H9 (cell line): ENCODE results near the gene FBXL5. TPM values are rescaled to one million over a fixed set of nuclear protein-coding genes. Genes with fewer than 3 reads are reported as not detected.
A peak's percentile ranks its signal among the peaks of the same experiment; 100 is the strongest.

ENCODE experiments used
- DNase-seq: peaks from one replicate; pipeline ENCODE4 v3.0.0-alpha.2; 2017
- H2AFZ ChIP-seq: one replicate; pipeline ENCODE4 v1.6.1; 2013; ENCODE audit warnings: mild to moderate bottlenecking, low read length, control low read depth, moderate library complexity
- H2AK5ac ChIP-seq: 2 replicates; pipeline ENCODE4 v1.6.1; 2013; ENCODE audit warnings: low read length, control low read depth, mixed read lengths; ENCODE audit not compliant: insufficient read length
- H2BK120ac ChIP-seq: one replicate; pipeline ENCODE4 v1.6.1; 2013; ENCODE audit warnings: low read depth, mild to moderate bottlenecking, low read length, control low read depth, inconsistent platforms; ENCODE audit not compliant: poor library complexity, severe bottlenecking
- H2BK12ac ChIP-seq: 2 replicates; pipeline ENCODE4 v1.6.1; 2013; ENCODE audit warnings: low read length, control low read depth, mixed read lengths, low read depth; ENCODE audit not compliant: insufficient read length
- H2BK15ac ChIP-seq: 2 replicates; pipeline ENCODE4 v1.6.1; 2013; ENCODE audit warnings: low read depth, low read length, control low read depth
- H2BK20ac ChIP-seq: one replicate; pipeline ENCODE4 v1.6.1; 2013; ENCODE audit warnings: low read depth, mild to moderate bottlenecking, low read length, control low read depth, inconsistent platforms; ENCODE audit not compliant: poor library complexity, severe bottlenecking
- H2BK5ac ChIP-seq: 2 replicates; pipeline ENCODE4 v1.6.1; 2013; ENCODE audit warnings: low read length, control low read depth, mixed read lengths; ENCODE audit not compliant: insufficient read length
- H3K14ac ChIP-seq: 2 replicates; pipeline ENCODE4 v1.6.1; 2013; ENCODE audit warnings: low read length, control low read depth; ENCODE audit not compliant: insufficient read depth
- H3K18ac ChIP-seq: 2 replicates; pipeline ENCODE4 v1.6.1; 2013; ENCODE audit warnings: low read depth, mild to moderate bottlenecking, mixed read lengths, low read length, control low read depth; ENCODE audit not compliant: insufficient read length
- H3K23ac ChIP-seq: 2 replicates; pipeline ENCODE4 v1.6.1; 2013; ENCODE audit warnings: low read length, control low read depth, mixed read lengths, low read depth; ENCODE audit not compliant: insufficient read length
- H3K23me2 ChIP-seq: 2 replicates; pipeline ENCODE4 v1.6.1; 2013; ENCODE audit warnings: low read depth, mild to moderate bottlenecking, mixed read lengths, low read length, control low read depth; ENCODE audit not compliant: insufficient read length, poor library complexity, severe bottlenecking
- H3K27ac ChIP-seq: 2 replicates; pipeline ENCODE4 v1.5.1; 2013; ENCODE audit warnings: low read length, control low read depth, mixed read lengths, low read depth; ENCODE audit not compliant: insufficient read length
- H3K27me3 ChIP-seq: 2 replicates; pipeline ENCODE4 v1.6.1; 2013; ENCODE audit warnings: low read length, control low read depth, inconsistent platforms; ENCODE audit not compliant: insufficient read depth
- H3K4ac ChIP-seq: 2 replicates; pipeline ENCODE4 v1.6.1; 2013; ENCODE audit warnings: low read depth, mild to moderate bottlenecking, control low read depth, inconsistent platforms, low read length, moderate library complexity
- H3K4me1 ChIP-seq: 2 replicates; pipeline ENCODE4 v1.6.1; 2013; ENCODE audit warnings: low read length, control low read depth, inconsistent platforms; ENCODE audit not compliant: insufficient read depth
- H3K4me2 ChIP-seq: 2 replicates; pipeline ENCODE4 v1.6.1; 2013; ENCODE audit warnings: low read length, control low read depth, mixed read lengths; ENCODE audit not compliant: insufficient read length, insufficient read depth
- H3K56ac ChIP-seq: 2 replicates; pipeline ENCODE4 v1.6.1; 2013; ENCODE audit warnings: low read depth, mild to moderate bottlenecking, mixed read lengths, low read length, control low read depth; ENCODE audit not compliant: insufficient read length
- H3K79me1 ChIP-seq: 2 replicates; pipeline ENCODE4 v1.6.1; 2013; ENCODE audit warnings: low read depth, mild to moderate bottlenecking, moderate library complexity, low read length, control low read depth, inconsistent platforms; ENCODE audit not compliant: insufficient read depth, poor library complexity, severe bottlenecking
- H3K79me2 ChIP-seq: 2 replicates; pipeline ENCODE4 v1.6.1; 2013; ENCODE audit warnings: low read length, control low read depth, inconsistent platforms; ENCODE audit not compliant: insufficient read depth
- H3K9ac ChIP-seq: 2 replicates; pipeline ENCODE4 v1.6.1; 2013; ENCODE audit warnings: low read length, control low read depth, mixed read lengths; ENCODE audit not compliant: insufficient read length; ENCODE audit errors: extremely low read depth
- H3K9me3 ChIP-seq: one replicate; pipeline ENCODE4 v1.6.1; 2013; ENCODE audit warnings: low read depth, low read length, inconsistent platforms; ENCODE audit not compliant: control insufficient read depth
- H3T11ph ChIP-seq: one replicate; pipeline ENCODE4 v1.6.1; 2013; ENCODE audit warnings: mild to moderate bottlenecking, low read length, control low read depth, inconsistent platforms
- H4K20me1 ChIP-seq: one replicate; pipeline ENCODE4 v1.6.1; 2013; ENCODE audit not compliant: control insufficient read depth, insufficient read length, insufficient read depth
- H4K5ac ChIP-seq: 2 replicates; pipeline ENCODE4 v1.6.1; 2013; ENCODE audit warnings: low read depth, mild to moderate bottlenecking, mixed read lengths, low read length, control low read depth; ENCODE audit not compliant: insufficient read length
- H4K8ac ChIP-seq: replicated peaks from 2 replicates; pipeline ENCODE4 v1.6.1; 2013; ENCODE audit warnings: low read length, control low read depth, mixed read lengths, low read depth; ENCODE audit not compliant: insufficient read length
- H4K91ac ChIP-seq: 2 replicates; pipeline ENCODE4 v1.6.1; 2013; ENCODE audit warnings: low read depth, mild to moderate bottlenecking, moderate library complexity, mixed read lengths, low read length, control low read depth; ENCODE audit not compliant: insufficient read length
- H3K27ac Mint-ChIP-seq, 3 experiments: 2 replicates in 2 of 3; 3 replicates in 1 of 3; pipeline ENCODE4 v1.8.0; 2020 to 2021; ENCODE audit warnings: mixed read lengths in 3 of 3, mild to moderate bottlenecking in 1 of 3, moderate library complexity in 1 of 3
- H3K27me3 Mint-ChIP-seq: 2 replicates; pipeline ENCODE4 v1.8.0; 2021; ENCODE audit warnings: low read depth, mild to moderate bottlenecking, moderate library complexity, mixed read lengths
- H3K36me3 Mint-ChIP-seq, 3 experiments: 2 replicates in 2 of 3; 3 replicates in 1 of 3; pipeline ENCODE4 v1.8.0; 2020 to 2021; ENCODE audit warnings: low read depth in 3 of 3, mixed read lengths in 3 of 3; ENCODE audit not compliant: insufficient read depth in 1 of 3
- H3K4me1 Mint-ChIP-seq, 2 experiments: 2 replicates each; pipeline ENCODE4 v1.8.0; 2020; ENCODE audit warnings: mixed read lengths in 2 of 2
- H3K4me3 Mint-ChIP-seq, 2 experiments: 2 replicates in 1 of 2; 3 replicates in 1 of 2; pipeline ENCODE4 v1.8.0; 2020 to 2021; ENCODE audit warnings: mild to moderate bottlenecking in 2 of 2, mixed read lengths in 2 of 2, moderate library complexity in 1 of 2
- H3K9me3 Mint-ChIP-seq, 2 experiments: 2 replicates in 1 of 2; 3 replicates in 1 of 2; pipeline ENCODE4 v1.8.0; 2020; ENCODE audit warnings: mild to moderate bottlenecking in 2 of 2, mixed read lengths in 2 of 2, moderate library complexity in 1 of 2
- total RNA-seq: library from RNA; stranded (reverse); gene quantifications from 2 replicates; pipeline ENCODE4 v1.2.1, GENCODE V29; 2021
- TF ChIP-seq, protein P1 (sequence below): fragments of 200-600 bp; sonication (generic); conservative IDR thresholded peaks from 3 replicates; pipeline ENCODE4 v1.8.0; 2021; ENCODE audit warnings: antibody characterized with exemption, mild to moderate bottlenecking

FBXL5 gene
- total RNA-seq, 1 experiment from 2014 or later: 57.6 TPM

DNA sequence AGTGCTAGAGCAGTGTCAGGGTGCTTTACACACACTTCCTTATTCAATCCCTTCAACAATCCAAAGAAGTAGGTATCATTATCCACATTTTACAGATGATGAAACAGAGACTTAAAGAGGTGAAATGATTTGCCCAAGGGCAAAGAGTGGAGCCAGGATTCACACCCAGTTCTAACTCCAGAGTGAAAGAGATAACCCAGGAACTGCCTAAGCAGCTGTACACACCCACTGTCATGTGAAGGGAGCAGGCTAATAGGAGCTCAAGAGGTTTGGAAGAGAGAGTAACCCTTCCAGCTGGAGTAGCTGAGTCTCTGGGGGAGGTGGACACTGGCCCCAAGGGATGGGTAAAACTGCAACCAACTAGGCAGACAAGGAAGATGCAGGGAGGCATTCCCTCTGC, 92.5 kb downstream of the FBXL5 start:
- no peak overlapping the region for H2BK5ac ChIP-seq
- no peak overlapping the region for H3K27ac ChIP-seq
- no peaks in the 10 kb centered on the region for H3K4me1 ChIP-seq
- Mint-ChIP-seq H3K27ac (peak overlapping the region in 1 of 3 experiments; percentile 56; a peak in 1 of 7 replicates), H3K27me3 (no peaks in the 10 kb centered on the region), H3K36me3 (peaks cover 3 to 18% (median 4%) of the 10 kb centered on the region in 3 experiments; a peak in 4 of 7 replicates), H3K9me3 (no peaks in the 10 kb centered on the region), H3K4me3 (no peak overlapping the region), H3K4me1 (peaks cover 0 to 5% of the 10 kb centered on the region in 2 experiments; a peak in 1 of 4 replicates)
- H3K79me2 ChIP-seq: no peaks in the 10 kb centered on the region
- H4K91ac ChIP-seq: no peak overlapping the region
- H3K79me1 ChIP-seq: no peaks in the 10 kb centered on the region
- no peaks in the 10 kb centered on the region for H3K23me2 ChIP-seq
- H3K9me3 ChIP-seq: no peaks in the 10 kb centered on the region
- H3K23ac ChIP-seq: no peak overlapping the region
- H4K5ac ChIP-seq: no peak overlapping the region
- H3K4me2 ChIP-seq: no peak overlapping the region
- H2BK120ac ChIP-seq: no peak overlapping the region
- H3K9ac ChIP-seq: no peak overlapping the region
- no peak overlapping the region for H3K4ac ChIP-seq
- no peak overlapping the region for H2BK15ac ChIP-seq
- no peak overlapping the region for H3K14ac ChIP-seq
- TF ChIP-seq, protein P1, sequence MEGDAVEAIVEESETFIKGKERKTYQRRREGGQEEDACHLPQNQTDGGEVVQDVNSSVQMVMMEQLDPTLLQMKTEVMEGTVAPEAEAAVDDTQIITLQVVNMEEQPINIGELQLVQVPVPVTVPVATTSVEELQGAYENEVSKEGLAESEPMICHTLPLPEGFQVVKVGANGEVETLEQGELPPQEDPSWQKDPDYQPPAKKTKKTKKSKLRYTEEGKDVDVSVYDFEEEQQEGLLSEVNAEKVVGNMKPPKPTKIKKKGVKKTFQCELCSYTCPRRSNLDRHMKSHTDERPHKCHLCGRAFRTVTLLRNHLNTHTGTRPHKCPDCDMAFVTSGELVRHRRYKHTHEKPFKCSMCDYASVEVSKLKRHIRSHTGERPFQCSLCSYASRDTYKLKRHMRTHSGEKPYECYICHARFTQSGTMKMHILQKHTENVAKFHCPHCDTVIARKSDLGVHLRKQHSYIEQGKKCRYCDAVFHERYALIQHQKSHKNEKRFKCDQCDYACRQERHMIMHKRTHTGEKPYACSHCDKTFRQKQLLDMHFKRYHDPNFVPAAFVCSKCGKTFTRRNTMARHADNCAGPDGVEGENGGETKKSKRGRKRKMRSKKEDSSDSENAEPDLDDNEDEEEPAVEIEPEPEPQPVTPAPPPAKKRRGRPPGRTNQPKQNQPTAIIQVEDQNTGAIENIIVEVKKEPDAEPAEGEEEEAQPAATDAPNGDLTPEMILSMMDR: no peak
- no peak overlapping the region for H2AFZ ChIP-seq
- no peak overlapping the region for H4K8ac ChIP-seq
- no peak overlapping the region for H2BK20ac ChIP-seq
- H2BK12ac ChIP-seq: no peak overlapping the region
- H3K56ac ChIP-seq: no peak overlapping the region
- H3K27me3 ChIP-seq: no peaks in the 10 kb centered on the region
- no peaks in the 10 kb centered on the region for H4K20me1 ChIP-seq
- H3T11ph ChIP-seq: no peak overlapping the region
- DNase-seq: no peak
- H2AK5ac ChIP-seq: no peak overlapping the region
- no peak overlapping the region for H3K18ac ChIP-seq
